ENCODE measurements around the gene ASTN2.

ASTN2 gene

DNA sequence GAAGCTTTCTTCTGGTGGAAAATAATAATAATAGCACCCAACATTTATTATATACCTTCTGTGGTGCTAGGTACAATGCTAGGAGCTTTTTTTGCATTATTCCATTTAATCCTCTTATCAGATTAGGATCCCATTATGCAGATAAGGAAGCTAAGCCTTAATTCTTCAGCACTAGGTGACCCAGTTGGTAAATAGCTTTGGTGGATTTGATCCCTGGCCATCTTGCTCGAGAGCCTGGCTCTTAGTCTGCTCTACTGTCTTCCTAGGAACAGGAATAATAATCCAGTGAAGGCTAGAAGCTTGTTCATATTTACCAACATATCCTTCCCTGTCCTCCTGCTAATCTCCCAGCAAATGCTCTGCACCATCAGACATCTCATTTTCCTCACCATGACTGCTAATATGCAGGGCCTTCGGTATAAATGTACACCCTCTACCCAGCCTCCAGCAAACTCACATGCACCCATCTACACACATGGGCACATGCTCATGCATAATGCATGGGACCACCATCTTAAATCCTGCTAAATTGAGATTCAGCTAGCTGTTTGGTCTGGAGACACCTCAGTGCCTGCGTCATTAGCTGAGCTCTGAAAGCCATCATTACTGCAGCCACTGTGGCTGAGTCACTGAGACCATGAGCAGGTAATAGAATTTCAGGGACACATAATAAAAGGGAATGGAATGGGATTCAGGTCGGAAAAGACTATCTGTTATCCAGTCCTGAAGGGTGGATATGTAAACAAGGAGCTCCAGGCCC, 640.3 kb downstream of the ASTN2 start:
- DNase-seq, result no peak

DNA sequence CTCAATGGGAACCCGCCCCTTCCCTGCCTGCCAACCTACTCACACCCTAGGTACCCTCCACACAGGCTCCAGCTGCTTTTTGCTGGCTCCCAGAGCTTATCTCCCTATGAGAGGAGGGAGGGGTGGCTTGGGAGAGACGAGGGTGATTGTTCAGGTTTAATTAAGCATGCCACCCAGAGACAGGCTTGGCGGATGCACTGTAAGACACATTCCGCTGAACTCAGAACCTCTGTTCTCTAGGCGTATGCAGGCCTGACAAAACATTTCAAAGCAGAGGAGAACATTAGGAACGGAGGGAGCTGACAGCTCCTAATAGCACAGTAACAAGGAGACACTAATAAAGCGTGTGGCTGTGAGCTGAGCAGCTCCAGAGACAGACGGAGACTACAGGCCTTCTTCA, 647.6 kb downstream of the ASTN2 start:
- no peak for DNase-seq

DNA sequence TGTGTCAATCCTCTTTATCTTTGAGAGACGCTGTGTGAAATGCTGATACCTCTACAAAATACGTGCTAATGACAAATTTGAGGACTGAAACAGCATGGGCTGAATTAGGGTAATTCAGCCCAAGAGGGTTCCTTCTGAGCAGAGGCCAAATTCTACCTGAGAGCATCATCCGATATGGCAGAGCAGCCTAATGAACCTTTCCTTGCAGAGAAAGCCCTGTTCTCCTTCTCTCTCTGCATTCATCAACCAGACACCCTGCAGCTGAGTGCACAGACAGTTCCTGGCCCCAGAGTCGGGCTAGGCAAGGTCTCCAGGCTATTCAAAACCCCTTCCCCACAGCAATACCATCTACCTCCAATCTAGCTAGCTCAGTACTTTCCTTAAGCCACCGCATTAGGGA, 649.8 kb downstream of the ASTN2 start:
- no peak for DNase-seq

DNA sequence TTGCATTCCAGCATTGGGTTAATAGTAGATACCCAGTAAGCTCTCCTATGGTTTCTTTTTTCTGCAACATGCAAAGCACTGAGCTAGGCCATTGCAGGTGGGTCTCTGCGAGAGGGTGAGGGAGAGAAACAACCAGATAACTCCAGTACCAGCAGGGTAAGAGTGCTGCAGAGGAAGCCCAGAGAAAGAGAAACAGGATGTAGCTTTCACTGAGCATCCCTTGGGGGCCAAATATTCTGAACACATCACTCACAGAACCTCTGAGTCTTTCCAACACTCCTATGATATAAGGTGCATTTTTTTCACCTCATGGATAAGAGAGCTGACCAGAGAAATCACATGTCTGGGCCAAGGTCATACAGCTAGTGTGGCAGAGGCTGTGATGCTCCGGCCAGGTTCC, 651.1 kb downstream of the ASTN2 start:
- no peak for DNase-seq

DNA sequence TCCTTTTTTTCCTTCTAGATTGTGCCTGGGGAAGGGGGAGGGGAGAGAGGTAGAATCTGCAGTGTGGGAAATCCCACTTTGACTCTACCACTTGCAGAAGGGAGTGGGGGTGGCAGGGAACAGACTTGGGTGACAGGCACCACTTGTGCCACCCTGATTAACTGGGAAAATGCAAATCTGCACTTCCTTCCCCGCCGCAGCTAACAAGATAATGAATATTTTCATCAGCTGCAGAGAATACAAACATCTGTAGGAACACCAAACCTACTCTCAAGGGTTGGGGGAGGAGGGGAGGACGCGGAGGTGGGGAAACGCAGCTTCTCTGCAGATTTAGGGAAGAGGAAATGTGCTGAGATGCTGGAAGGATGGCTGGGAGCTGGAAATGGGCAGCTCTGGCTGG, 654.2 kb downstream of the ASTN2 start:
- no peak for DNase-seq

DNA sequence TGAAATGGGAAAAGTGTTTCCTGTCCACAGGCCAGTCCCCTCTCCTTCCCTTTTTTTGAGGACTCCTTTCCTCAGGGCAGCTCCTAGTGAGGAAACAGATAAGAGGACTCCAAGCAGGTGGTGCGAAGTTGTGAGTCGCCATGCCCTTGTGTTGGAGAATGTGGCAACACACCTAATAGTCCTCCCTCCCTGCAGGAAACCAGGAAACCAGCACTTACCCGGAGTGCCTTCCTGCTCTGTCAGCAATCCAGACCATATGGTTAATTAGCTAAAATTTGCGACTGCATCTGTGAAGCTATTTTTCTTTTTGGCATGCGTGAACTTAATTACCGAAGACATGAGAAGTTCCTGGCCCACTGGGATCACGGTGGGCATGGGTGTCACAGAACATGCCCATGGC, 657.8 kb downstream of the ASTN2 start:
- DNase-seq, result no peak

DNA sequence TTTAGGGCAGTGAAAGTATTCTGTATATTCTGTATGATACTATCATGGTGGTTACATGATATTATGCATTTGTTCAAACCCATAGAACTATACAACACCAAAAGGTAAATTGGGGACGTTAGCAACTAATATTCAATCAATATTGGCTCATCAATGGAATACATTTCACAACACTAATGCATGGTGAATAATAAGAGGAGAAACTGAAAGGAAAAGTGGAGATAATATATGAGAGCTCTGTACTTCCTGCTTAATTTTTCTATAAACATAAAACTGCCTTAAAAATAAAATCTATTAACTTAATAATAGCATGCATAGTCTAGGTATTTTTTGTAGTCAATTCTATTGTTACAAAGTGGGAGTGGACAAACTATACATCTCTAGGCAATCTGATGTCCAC, 661.5 kb downstream of the ASTN2 start:
- DNase-seq, result no peak

DNA sequence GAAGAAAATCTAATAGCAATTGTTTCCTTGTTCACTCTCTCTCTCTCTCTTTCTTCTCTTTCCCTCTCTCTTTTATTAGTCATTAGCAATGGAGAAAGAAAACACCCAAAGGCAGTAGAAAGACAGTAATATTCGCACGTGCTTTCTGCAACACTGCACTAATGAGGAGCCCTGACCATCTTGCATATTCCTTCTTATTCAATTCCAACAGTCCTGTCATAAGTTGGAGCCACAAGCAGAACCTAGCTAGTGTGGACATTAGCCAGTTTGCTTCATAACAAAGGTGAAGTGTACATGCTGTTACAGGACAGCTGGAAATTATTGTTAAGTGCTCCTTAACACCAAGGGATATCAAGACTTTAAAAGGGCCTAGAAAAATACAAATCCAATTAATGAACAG, 664.3 kb downstream of the ASTN2 start:
- no peak for DNase-seq

DNA sequence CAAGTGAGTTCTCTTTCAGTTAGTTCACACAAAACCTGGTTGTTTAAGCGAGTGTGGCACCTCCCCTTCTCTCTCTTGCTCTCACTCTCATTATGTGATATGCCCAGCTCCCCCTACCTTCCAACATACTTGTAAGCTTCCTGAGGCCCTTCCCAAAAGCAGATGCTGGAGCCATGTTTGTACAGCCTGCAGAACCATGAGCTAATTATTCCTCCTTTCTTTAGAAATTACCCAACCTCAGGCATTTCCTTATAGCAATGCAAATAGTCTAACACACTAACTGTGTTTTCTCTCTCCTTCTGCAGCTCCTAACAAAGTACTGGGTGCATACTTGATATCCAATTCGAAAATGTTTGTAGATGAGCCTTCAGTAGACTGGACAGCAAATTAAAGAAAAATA, 665.1 kb downstream of the ASTN2 start:
- DNase-seq, result no peak

DNA sequence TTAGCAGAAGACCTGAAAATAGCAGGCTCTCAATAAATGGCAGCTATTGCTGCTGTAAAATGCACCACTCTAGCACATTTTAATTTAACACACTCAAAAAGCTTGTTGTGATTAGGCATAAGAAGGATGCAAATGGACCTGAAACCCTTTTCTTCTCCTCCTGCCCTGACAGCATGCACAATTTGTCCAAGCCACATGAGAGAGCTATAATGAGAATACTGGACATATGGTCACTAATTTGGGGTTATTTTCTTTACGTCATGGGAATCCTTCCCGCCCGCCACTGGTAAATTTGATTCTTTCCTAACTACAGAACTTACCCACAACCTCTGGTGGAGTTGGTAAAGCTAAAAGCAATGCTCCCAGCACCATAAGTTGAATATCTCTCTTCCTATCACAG, 665.7 kb downstream of the ASTN2 start:
- DNase-seq, result no peak

DNA sequence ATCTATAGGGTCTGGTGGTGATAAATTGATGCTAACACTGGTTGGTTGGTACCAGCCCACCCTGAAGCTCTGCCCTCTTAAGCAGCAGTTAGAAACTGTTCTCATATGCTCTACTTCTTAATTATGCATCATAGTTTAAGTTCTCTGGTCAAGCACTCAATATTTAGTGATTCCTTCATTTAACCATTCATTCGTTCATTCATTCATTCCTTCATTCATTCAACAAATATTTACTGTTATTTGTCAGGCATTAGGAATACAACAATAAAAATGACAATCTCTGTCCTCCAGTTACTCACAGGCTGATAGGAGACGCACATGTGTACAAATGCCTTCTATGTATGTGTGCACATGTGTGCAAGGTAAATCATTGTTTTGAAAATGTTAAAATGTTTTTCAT, 673.1 kb downstream of the ASTN2 start:
- no peak for DNase-seq

DNA sequence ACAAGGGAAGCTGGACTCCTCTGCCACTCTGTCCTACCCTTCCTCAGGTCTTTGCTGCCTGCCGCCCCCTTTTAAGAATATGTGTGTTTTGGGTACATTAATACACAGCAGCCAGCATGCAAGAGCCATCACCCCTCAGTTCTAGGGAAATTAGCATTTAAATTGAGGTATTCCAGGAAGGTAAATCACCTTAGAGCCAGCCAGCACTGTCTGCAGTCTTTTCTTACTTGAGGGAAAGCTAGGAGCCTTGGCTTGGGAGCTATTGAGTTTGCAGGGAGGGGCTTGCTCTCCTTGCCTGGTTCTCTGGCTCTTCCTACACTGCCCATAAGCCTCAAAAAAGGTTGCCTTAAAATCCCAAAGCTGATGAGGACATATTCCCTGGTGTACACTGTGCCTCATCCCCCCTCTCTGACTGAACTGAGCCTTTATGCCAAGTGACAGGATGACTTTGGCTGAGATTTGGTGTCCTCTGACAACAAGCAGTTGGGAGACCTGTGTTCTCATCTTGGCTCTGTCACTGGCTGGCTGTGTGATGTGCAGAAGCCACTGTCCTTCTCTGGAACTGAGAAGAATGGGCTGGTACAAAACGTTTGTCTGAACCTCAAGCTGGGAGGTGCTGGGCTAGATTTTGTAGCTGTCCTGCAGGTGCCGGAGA, 673.6 kb downstream of the ASTN2 start:
- no peak for DNase-seq

DNA sequence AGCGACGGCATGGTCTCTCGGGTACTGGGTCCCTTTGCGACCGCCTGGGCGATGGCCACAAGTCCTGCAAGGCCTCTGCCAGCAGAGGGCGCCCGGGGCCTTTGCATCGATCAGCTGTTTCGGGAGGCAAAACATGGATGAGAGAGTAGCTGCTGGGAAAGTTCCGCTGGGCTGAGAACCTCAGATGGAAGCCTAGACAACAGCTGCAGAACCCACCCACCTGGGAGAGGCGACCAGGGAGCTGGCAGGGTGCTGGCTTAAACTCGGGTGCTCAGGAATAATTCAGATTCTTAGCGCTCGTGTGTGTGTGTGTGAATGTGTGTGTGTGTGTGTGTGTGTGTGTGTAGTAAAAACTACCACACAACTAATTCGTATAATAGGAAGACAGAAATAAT, 677.7 kb downstream of the ASTN2 start:
- DNase-seq, result peak; percentile 61

DNA sequence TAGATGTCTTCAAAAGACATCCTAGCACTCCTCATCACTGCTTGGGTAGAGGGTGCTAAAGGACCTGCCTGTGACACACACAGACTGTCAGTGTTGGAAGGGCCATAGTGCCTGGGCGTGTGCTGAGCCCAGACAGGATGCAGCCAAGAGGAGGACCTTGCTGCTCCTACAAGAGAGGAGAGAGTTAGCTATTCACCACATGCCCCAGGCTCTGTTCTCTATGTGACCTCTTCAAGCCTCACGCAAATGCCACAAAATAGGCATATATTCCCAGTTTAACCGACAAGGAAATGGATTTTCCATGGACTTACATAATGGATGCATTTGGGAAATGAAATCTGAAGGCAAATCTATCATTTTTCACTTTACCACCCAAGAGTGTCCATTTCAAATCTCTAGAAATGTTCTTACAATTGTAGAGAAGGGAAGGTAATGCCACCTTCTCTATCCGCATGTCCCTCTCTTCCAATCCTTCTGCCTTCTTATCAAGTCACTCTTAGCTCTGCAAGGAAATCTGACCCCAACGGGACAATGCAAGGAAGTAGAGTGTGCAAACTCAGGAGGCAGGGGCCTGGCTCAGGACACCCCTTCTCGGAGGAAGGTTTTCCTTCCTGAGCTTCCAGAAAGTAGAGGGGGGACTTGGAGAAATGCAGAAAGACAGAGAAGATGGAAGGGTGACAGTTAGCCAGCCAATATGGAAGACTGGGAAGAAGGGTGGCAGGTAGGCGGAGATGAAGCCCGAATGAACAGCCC, 678.3 kb downstream of the ASTN2 start:
- DNase-seq, result no peak

DNA sequence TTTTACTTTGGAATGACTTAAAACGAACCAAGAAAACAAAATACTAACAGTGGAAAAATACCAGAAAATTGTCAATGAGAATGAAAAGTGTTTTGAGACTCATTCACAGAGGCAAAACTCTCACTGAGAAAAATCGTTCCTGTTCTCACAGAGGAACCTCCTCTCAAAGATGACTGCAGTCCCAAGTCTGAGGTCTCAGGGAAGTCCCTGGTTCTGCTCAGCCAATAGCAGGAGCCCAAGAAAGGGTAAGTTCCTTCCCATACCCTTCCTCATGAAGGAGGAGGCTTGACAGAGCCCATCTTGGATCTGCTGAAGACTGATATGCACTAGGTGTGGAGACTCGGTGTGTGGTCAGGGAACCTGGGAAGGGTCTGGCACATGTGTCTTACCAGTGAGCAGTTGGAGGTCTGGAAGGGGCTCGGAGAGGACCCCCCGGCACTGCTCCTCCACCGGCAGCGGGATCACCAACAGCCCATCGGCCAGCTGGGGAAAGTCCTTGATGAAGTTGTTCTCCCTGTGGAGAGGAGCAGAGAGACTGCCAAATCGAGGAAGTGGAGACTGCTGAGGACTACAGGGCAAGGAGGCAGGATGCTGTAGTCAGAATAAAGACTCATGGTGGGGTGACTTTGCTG, 681.7 kb downstream of the ASTN2 start:
- DNase-seq, result no peak

DNA sequence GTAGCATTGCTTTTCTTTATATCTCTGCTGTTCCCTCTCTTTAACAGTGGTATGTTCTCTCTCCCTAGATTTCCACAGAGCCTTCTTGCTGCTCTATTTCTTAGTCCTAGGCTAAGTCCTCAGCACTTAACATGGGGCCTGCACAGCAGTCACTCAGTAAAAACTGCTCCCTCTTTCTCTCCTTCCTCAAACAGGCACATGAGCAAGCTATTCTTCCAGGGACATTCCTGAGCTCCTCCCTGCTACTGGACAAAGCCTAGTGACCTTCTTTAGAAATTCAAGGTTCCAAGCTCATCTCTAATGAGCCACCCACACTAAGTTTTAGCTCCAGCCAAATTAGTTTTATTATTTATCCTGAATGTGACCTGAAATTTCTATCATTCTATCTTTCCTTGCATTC, 688.3 kb downstream of the ASTN2 start:
- DNase-seq, result no peak

DNA sequence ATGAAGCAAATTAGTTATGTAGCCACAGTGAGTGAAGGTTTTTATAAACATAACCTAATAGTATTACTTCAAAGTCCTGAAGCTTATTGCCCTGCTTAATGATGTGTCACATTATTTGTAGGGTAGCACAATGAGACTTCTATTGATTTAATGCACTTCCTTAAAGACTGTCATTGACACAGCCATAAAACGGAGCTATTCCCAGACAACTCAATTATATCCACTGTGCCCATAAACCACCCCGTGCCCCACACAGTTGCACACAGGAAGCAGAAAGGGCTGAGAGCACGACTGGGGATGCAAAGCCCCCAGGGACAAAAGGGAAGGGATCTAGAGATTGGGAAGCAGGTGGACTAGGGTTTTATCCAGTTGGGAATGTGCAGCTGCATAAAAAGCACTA, 690.7 kb downstream of the ASTN2 start:
- no peak for DNase-seq

DNA sequence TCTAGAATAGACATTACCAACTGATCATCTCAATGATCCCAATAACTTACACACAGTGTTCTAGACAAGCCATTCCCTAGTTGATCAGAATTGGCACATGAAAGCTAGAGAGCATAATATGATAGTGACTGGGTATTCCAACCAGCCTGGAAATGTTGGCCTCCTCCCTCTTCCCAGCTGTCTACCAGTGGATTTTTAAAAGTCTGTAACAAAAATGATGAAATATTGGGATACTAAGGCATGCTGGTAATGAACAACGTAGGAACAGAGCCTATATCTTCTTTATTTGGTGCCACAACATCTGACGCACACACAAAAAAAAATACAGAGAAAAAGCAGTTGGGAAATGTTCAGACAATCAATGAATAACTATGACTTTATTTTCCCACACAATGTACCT, 692.9 kb downstream of the ASTN2 start:
- no peak for DNase-seq

DNA sequence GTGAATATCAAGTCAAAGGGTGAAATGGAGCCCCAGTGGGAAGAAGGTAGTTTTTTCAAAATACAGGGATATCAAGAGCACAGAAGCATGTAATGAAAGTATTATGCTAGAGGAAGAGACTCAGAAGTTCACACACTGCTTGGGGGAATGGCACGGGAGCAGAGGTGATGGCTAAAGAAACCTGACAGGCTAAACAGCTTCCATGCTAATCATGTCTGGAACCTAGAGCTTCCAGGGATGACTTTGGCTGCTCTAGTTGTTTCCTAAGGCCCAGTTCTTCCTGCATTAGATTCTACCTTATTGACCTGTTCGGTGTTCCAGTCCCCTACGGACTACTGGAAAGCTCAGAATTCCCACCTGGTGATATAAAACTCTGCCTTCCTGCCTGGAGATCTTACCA, 693.4 kb downstream of the ASTN2 start:
- DNase-seq, result no peak

DNA sequence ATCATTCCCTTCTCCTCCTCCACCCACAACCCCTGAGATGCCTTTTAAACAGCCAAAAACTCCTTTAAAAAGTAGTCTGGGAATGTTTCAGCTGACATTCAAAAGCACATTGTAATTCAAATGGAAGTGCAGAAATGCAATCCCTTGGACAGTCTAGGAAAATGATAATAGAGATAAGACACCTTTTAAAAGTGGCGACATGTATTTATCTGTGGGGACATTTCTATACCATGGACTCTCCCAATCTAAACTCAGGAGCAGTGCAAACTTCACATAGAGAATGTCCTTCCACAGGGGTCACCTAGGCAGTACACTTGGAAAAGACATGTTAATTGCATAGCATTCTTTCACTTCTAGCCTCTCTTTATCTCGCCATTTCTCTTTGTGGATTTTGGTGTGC, 694.7 kb downstream of the ASTN2 start:
- no peak for DNase-seq

DNA sequence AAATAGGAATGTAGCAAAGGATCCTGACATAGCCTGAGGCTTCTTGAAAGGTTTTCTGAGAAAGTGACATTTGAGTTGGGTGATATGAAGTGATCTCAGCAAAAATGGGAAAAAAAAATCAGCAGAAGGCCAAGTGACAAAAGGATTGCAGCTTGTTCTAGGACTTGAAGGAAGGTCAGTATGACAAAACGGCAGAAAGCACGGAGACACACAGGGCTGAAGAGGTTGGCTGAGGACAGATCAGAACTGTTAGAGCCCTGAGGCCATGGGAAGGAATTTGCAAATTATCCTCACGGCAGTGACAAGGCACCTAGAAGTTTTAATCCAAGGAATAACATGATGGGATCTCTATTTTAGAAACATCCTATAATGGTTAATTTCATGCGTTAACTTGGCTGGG, 696.7 kb downstream of the ASTN2 start:
- DNase-seq, result no peak

DNA sequence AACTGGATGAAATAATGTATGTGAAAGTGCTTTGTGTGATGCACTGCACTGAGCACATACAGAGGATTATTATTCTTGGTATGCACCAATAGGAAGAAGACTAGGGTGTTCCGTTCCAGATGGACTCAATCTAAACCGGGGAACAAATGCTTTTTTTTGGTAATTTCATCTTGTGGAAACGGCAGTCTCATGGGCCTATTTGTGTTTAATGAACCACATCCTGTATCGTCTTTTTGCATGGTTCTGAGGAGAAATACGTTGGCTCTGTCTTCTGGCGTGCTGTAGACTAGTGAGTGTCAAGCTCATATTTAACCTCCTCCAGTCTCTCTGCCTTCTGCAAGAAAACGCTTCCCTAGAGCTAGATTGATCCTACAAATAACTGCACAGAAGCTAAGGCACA, 697.7 kb downstream of the ASTN2 start:
- peak; percentile 53 for DNase-seq

DNA sequence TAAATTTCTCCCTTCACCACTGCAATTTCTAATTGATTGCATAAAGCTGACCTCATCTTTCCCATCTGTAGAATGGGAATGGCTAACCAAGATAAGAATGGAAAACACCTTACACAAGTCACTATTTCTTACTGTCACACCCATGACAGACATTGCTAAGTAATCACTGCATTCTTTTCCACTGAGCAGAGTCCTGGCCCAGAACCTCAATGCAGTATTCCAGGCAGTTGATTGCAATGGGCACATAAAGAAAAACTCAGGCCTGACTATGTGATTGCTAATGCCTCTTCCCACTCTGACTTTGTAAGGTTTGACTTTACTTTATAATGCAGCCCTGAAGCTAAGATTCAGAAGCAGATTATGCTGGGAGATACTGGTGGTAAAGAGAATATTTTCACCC, 698.4 kb downstream of the ASTN2 start:
- DNase-seq, result no peak

DNA sequence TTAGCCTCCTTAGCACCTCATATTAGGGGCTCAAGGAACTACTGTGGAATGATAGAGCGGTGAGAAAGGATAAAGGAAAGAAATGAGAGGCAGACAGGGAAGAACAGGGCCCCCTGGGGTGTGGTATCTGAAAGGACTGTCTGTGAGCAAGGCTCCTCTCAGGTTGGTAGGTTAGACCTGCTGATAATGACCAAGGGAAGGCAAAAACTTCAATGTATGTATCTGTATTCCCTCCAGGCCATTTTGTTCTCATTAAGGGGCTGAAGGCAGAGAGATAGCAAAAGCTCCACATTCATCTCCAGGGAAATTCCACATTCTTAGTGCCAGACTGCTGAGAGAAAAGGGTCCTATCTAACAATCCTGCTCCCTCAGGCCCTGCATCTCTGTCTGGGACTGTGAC, 699.1 kb downstream of the ASTN2 start:
- DNase-seq, result no peak

Measured in left hindlimb (tissue), 1 donor.